Measurements from ENCODE around the gene HYAL3. TPM values are rescaled to one million over a fixed set of nuclear protein-coding genes. Genes with fewer than 3 reads are reported as not detected.

The HYAL3 gene
- 1 to 10 TPM; 3.0 to 3.2 TPM for total RNA-seq
- polyA plus RNA-seq (2013, experiment 1 of 2), result 1.8 TPM
- 2.0 TPM for polyA plus RNA-seq (2013, experiment 2 of 2)
- 0.93 to 7.3 (median 3.1) reads per million in 172 experiments for total RNA-seq

GRCh38 chr3:50298836-50299637, at the start of gene HYAL3, which contains the start of gene NAA80:
HYAL3 (minus strand) TSS chr3:50299405; CDS start chr3:50295602, 3,803 bp downstream.
NAA80 (minus strand) TSS chr3:50299405; CDS start chr3:50297463, 1,942 bp downstream.
- Histone ChIP-seq H3K27me3 (ENCODE audit: control insufficient read depth in 1 of 2, insufficient read depth in 2 of 2, low read length in 2 of 2) (no peaks in the 10 kb centered on the region), H3K27ac (ENCODE audit: low read depth in 1 of 2, low read length in 2 of 2) (peak within 1 kb of the TSS; percentile 89 to 94), H3K4me1 (ENCODE audit: insufficient read depth, low read length) (peaks cover 31% of the 10 kb centered on the region), H3K4me3 (ENCODE audit: low read length) (peak within 1 kb of the TSS; percentile 82), H3K36me3 (ENCODE audit: insufficient read depth, low read length) (no peaks in the 10 kb centered on the region), H3K9me3 (ENCODE audit: control insufficient read depth in 1 of 2, insufficient read depth in 1 of 2, low read length in 2 of 2) (no peaks in the 10 kb centered on the region)
- TF ChIP-seq CTCF (IDR thresholded peaks at IDR 0.05), result peak; percentile 56
- ATAC-seq (ENCODE audit: poor library complexity) (peak; percentile 83), DNase-seq (peak; percentile 98 to 100 (median 99))
- H3K4me1 Mint-ChIP-seq (ENCODE audit: low read depth), result peaks cover 30% of the 10 kb centered on the region
- H3K27ac Mint-ChIP-seq, result peak within 1 kb of the TSS; percentile 99
- intact Hi-C loops (cut with DNase I, micrococcal nuclease), result loop anchor here (1.0 to 5.0 kb wide), 7 partner anchors 22 to 887 kb away; partner anchors contain the start of genes GNAI2 (in 1 of the 2), RHOA (in 1 of the 2), TCTA (in 1 of the 2) and TMEM115 (in 1 of the 2)
- H3K27me3 Mint-ChIP-seq, result no peaks in the 10 kb centered on the region
- peak within 1 kb of the TSS; percentile 99 for H3K4me3 Mint-ChIP-seq
- H3K9me3 Mint-ChIP-seq, result no peaks in the 10 kb centered on the region
- H3K36me3 Mint-ChIP-seq (ENCODE audit: low read depth), result peaks cover 7% of the 10 kb centered on the region
- CTCF ChIA-PET, result interaction anchor here (0.8 to 2.9 kb wide), 11 partner anchors 21 to 292 kb away, joined by 3 to 18 read pairs (median 4); partner anchors contain the start of gene TMEM115
- POLR2A ChIA-PET, result interaction anchor here (0.7 to 3.4 kb wide), 22 partner anchors 14 to 370 kb away, joined by 3 to 54 read pairs (median 6); partner anchors contain the start of genes CYB561D2, GNAI2, MON1A and NPRL2

- DNase-seq (peak; percentile 55 to 92 (median 72)), ATAC-seq (ENCODE audit: poor library complexity) (peak; percentile 6)
- Mint-ChIP-seq H3K27me3 (no peaks in the 10 kb centered on the region), H3K4me3 (peak overlapping the region; percentile 74), H3K27ac (peak overlapping the region; percentile 80), H3K36me3 (ENCODE audit: low read depth) (peaks cover 35% of the 10 kb centered on the region), H3K4me1 (ENCODE audit: low read depth) (peaks cover 64% of the 10 kb centered on the region), H3K9me3 (no peaks in the 10 kb centered on the region)
- ChIA-PET POLR2A (interaction anchor here (0.8 to 4.9 kb wide), 6 partner anchors 8 to 195 kb away, joined by 3 to 214 read pairs (median 5); partner anchors contain the start of genes HYAL3, NAA80, RASSF1 and TMEM115), CTCF (interaction anchor here (0.6 to 2.1 kb wide), 25 partner anchors 8 to 1914 kb away, joined by 3 to 20 read pairs (median 4); partner anchors contain the start of genes HEMK1, HYAL2, HYAL3 and IFRD2)
- H3K27ac ChIP-seq (ENCODE audit: low read depth in 1 of 2, low read length in 2 of 2), result no peak overlapping the region
- intact Hi-C loops (cut with DNase I, micrococcal nuclease), result loop anchor here (1.0 to 5.0 kb wide), 2 partner anchors 195 to 265 kb away; partner anchors contain the start of gene CISH (in 2 of the 2)
- H3K4me1 ChIP-seq (ENCODE audit: insufficient read depth, low read length), result peaks cover 73% of the 10 kb centered on the region
- peaks cover 25% of the 10 kb centered on the region for H3K36me3 ChIP-seq (ENCODE audit: insufficient read depth, low read length)
- H3K9me3 ChIP-seq (ENCODE audit: control insufficient read depth in 1 of 2, insufficient read depth in 1 of 2, low read length in 2 of 2), result no peaks in the 10 kb centered on the region
- no peaks in the 10 kb centered on the region for H3K27me3 ChIP-seq (ENCODE audit: control insufficient read depth in 1 of 2, insufficient read depth in 2 of 2, low read length in 2 of 2)
- H3K4me3 ChIP-seq (ENCODE audit: low read length), result no peak overlapping the region
- peak; percentile 72 for TF ChIP-seq CTCF (IDR thresholded peaks at IDR 0.05)
These were observed 48.1 kb upstream of the HYAL3 start for GRCh38 chr3:50347187-50347813.
